Hematopoietic multipotent progenitor cell treated with erythropoietin and hydrocortisone succinate and interleukin-3 and kit ligand, for 8 days (in vitro differentiated cells): ENCODE results near the gene MEGF11.

Source experiments
- DNase-seq: peaks from one replicate; pipeline ENCODE4 v3.0.0-alpha.2; 2015

Gene MEGF11

GRCh38 chr15:66108483-66109265, 144.9 kb downstream of the MEGF11 start:
- no peak for DNase-seq

DNA sequence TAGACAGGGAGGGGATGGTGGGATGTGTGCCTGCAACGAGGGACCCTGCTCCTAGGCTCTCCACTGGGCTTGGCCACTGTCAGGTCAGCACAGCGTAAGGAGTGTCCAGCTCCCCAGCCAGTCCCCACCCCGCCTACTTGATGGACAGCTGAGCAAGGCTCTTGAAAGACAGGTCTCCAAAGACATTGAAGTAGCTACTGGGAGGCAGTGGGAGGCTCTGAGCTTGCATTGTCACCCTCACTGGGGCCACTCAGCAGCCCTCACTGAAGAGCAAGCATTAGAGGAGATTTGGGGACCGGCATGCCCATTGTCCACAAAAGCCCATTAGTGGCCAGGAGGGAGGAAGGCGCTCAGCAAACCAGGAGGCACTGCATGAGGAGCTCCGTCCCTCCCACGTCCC, 146.5 kb downstream of the MEGF11 start:
- no peak for DNase-seq

DNA sequence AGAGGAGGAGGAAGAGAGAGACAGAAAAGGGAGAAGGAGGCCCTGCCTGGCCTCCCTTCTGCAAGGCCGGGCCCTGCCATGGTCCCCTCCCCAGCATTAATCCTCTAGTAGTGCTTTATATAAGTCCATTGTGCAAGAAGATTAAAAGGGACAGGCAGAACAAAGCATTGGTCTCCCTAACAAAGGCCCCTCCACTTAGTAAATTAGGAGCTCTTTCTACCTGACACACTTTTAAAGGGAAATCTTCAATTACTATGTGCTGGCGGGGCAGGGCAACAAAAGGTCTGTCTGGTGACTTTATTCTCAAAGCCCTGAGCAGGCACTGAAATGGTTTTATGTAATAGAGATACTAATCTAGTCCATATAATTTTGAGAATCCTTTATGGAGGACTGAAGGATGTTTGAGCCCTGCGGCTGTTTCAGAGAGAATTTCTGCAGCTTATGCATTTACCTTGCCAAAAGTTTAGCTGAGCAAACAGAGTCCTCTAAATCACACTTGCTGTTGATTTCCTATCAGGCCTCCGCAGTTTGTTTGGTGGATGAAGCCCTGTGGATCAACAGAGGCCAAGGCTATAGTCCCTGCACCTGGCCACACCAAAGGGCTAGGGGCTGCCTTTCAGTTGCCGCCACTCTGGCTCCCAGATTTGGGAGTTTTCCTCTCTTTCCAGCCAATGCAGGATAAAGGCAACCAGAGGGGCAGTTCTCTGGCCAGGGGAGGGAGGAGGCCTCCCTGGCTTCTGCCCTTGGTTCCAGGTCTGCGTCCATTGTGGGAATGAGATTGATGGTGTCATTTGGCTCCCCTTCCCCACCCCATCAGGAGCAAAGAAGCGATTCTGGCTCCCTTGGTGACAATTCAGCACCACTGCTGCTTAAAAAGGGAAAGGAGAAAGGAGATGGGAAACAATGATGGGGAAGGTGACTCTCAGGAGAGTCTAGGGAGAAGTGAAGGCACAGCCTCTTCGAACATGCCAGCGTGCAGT, 148.0 kb downstream of the MEGF11 start:
- DNase-seq: no peak

- DNase-seq: no peak
These were observed 150.3 kb downstream of the MEGF11 start for GRCh38 chr15:66103293-66103590.

- DNase-seq: no peak
These were observed 150.8 kb downstream of the MEGF11 start for GRCh38 chr15:66102563-66103292.

- DNase-seq: no peak
These were observed 151.7 kb downstream of the MEGF11 start for GRCh38 chr15:66101715-66102395.

GRCh38 chr15:66100761-66101160, 152.8 kb downstream of the MEGF11 start:
- no peak for DNase-seq

GRCh38 chr15:66099950-66100671, 153.4 kb downstream of the MEGF11 start:
- DNase-seq: no peak

DNA sequence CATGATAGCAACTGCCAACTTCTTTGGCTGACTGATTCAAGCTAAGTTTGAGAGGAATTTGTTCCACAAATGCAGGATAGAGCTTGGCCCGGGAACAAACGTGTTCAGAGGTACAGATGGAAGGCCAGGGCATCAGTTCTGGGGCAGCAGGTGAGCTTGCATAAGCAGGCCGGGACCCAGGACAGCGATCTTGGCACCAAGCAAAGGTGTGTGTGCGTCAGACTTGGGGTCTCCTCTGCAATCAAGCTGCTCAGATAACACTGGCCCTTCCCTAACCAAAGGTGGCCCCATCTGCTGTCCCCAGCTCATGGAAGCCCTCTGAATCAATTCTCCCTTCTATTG, 155.6 kb downstream of the MEGF11 start:
- no peak for DNase-seq

DNA sequence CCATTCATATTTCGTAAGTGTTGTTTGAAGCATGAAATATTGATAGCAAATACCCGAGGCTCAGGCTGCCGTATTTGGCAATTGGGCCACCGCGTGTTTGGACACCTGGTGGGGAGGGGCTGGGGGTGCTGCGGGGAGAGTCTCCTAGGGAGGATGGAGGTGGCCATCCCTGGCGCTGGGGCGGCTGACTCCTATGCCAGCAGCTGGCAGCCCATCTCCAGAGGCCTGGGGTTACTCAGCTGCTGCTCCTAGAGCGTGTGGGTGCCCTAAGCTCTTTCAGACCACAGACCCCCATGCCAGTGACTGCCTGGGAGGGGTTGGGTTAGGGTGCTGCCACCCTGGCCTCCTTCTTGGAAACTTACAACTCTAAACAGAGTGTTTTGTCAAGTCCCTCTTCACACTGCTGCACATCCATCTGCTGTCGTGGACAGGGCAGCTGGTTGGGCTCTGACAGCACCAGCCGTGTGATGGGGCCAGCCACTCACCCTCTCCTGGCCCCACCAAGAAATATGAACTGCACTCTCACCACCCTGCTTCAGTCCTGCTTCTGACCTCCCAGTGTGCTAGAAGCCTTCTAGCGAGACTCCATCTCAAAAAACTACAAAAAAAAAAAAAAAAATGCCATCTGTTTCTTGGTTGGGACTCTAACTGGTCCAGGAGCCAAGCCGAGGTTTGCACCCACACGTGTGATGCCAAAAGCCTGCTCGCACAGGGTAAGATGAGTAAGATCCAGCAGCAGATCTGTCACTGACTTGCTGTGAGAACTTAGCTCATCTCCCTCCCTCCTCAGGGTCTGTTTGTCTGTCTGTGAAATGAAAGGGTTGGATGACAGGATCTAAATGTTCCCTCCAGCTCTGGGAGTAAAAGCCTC, 156.2 kb downstream of the MEGF11 start:
- no peak for DNase-seq

- DNase-seq: no peak
These were observed 156.9 kb downstream of the MEGF11 start for GRCh38 chr15:66096688-66097058.

DNA sequence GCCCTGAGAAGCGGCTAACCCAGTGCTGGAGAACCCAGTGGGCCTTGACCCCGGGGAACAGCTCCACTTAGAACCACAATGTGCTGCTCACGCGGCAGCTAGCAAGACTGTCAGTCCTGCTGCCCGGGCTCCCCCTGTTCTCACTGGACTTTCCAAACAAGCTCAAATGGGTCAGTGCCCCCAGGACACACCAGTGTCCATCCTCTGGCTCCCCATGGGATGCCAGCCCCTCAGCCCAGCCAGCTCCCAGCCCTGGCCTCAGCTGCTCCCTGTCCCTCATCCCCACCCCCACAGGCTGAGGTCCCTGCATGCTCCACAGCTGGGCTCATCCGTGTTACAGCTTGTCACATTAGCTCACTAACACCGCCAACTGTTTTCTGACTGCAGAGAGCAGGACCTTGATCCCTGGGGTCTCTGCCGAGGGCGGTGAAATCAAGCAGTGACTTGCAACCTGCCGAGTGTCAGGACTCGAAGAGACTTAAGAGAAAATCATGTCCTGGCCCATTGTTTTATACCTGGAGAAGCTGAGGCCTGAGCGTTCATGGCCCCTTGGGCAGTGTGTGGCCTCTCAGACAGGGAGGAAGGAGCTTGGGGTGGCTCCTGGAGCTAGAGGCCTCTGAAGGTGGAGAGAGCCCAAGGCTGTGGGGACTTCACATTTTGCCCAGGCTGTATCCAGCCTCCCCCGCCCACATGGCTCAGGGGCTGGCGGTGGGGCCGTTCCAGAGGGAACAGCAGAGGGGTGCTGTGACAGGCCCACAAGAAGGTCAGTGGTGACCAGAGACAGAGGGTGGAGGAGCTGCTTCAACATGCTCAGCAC, 157.5 kb downstream of the MEGF11 start:
- DNase-seq: no peak

GRCh38 chr15:66094331-66094730, 159.2 kb downstream of the MEGF11 start:
- DNase-seq: no peak

- DNase-seq: no peak
These were observed 161.2 kb downstream of the MEGF11 start for GRCh38 chr15:66092053-66093016.

- no peak for DNase-seq
These were observed 164.0 kb downstream of the MEGF11 start for GRCh38 chr15:66089509-66089908.

DNA sequence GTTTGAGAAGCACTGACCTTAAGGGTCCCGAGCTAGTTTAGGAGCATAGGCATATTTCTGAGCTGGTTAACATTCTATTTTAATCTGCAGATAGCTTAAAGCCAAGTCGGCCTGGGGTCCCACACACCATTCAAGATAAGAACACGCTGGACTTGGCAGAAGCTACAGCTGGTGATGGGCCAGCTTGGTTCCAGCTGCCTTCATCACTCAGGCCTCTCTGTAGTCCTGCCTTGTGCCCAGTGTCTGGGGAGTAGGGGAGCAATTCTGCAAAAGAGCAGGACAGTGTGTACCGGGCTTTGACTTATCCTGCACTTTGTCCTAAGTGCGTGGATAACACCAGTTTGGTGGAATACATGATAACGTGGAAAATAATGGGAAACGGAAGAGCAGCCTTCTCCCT, 164.5 kb downstream of the MEGF11 start:
- DNase-seq: no peak

GRCh38 chr15:66085128-66085527, 168.4 kb downstream of the MEGF11 start:
- peak; percentile 43 for DNase-seq

- DNase-seq: no peak
These were observed 168.8 kb downstream of the MEGF11 start for GRCh38 chr15:66084704-66085103.
